Thoracic aorta (tissue), 2 donors: Measurements from ENCODE around the gene MAML3. TPM values are rescaled to one million over a fixed set of nuclear protein-coding genes. Genes with fewer than 3 reads are reported as not detected.

ENCODE experiments used
- ATAC-seq: fragments of 150-250 bp; one replicate; pipeline ENCODE4 v1.8.0; 2017; ENCODE audit warnings: low read depth; ENCODE audit not compliant: insufficient number of reproducible peaks, low FRiP score
- DNase-seq: peaks from one replicate; pipeline ENCODE4 v3.0.0-alpha.2; 2020; ENCODE audit warnings: low spot score
- H3K27ac ChIP-seq, 2 donors: fragments of 200-600 bp; sonication (generic); 1 replicate in 1 of 2; 2 replicates in 1 of 2; pipeline ENCODE4 v1.5.1; 2016; ENCODE audit warnings: mild to moderate bottlenecking in 2 of 2, moderate library complexity in 2 of 2
- H3K27me3 ChIP-seq: fragments of 200-600 bp; sonication (generic); replicated peaks from 2 replicates; pipeline ENCODE4 v1.6.0; 2016; ENCODE audit warnings: mild to moderate bottlenecking; ENCODE audit not compliant: insufficient read depth
- H3K36me3 ChIP-seq: fragments of 200-600 bp; sonication (generic); one replicate; pipeline ENCODE4 v1.5.1; 2016
- H3K4me1 ChIP-seq, 2 donors: fragments of 200-600 bp; sonication (generic); 1 replicate in 1 of 2; 2 replicates in 1 of 2; pipeline versions ENCODE4 v1.5.1 to v1.6.0; 2016; ENCODE audit warnings: low read depth in 2 of 2, mild to moderate bottlenecking in 1 of 2; ENCODE audit not compliant: control insufficient read depth in 1 of 2
- H3K4me3 ChIP-seq: fragments of 200-600 bp; sonication (generic); 2 replicates; pipeline ENCODE4 v1.5.1; 2016; ENCODE audit warnings: mild to moderate bottlenecking
- H3K9me3 ChIP-seq: fragments of 200-600 bp; sonication (generic); 2 replicates; pipeline ENCODE4 v1.5.1; 2016
- CTCF ChIP-seq: fragments of 200-600 bp; sonication (generic); IDR thresholded peaks from one replicate; pipeline ENCODE4 v1.5.1; 2019; ENCODE audit warnings: antibody characterized with exemption
- total RNA-seq, 2 donors: library from RNA; depleted of rRNA; stranded (reverse); fragments of >200 nt; gene quantifications; one replicate each; pipeline versions ENCODE4 v1.1.0 to v1.2.3, GENCODE V29; 2016

MAML3 gene
- total RNA-seq, 2 donors from 2014 or later = 7.3 to 14.1 TPM

DNA sequence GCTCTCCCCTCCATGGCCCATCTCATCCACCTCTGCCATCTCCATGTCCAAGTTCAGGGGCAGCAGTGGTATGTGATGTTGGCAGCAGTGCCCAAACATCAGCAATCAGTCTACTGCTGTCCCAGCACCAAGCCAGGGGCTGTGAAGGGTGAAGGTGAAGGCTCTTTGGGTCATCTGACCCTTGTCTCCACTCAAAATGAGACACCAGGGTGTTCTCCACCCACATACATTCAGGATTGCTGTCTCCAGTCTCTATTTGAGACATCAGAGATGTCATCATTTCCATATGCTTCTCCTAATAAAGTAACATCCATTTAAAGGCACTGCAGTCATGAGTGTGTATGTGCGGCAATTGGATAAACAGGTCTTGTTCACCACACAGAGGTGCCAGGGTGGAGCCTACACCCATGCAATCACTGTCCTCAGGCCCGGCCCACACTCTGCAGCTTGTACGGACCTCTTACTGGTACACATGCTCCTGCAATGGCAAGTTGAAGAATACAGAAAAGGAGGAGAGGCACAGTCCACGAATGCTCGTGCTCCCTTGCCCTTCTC, 22.2 kb downstream of the MAML3 start:
- H3K4me1 ChIP-seq = peaks cover 0 to 11% of the 10 kb centered on the region in 2 donors
- H3K27me3 ChIP-seq = no peaks in the 10 kb centered on the region
- TF ChIP-seq CTCF = no peak
- no peak overlapping the region for H3K27ac ChIP-seq
- H3K4me3 ChIP-seq = no peak overlapping the region
- DNase-seq (no peak), ATAC-seq (no peak)
- H3K36me3 ChIP-seq = no peaks in the 10 kb centered on the region
- no peaks in the 10 kb centered on the region for H3K9me3 ChIP-seq

DNA sequence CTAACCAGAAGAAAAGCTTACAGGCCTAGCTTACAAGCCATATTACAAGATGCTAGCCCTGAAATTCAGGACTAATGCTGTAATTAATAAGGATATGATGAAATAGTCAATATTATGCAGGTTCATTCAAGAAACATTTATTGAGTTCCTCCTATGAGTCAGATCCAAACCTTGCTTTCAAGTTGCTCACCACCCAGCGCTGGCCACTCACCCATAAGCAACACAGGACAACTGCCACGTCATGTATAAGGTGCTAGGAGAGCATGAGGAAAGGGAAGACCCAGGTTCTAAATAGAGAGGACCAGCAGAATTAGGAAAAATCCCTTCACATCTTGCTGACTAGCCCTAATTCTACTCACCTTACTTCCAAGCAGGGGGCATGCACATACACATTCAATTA, 23.3 kb downstream of the MAML3 start:
- ATAC-seq (no peak), DNase-seq (no peak)
- H3K9me3 ChIP-seq = no peaks in the 10 kb centered on the region
- H3K27ac ChIP-seq = no peak overlapping the region
- peaks cover 0 to 11% of the 10 kb centered on the region in 2 donors for H3K4me1 ChIP-seq
- no peak for TF ChIP-seq CTCF
- no peak overlapping the region for H3K4me3 ChIP-seq
- no peaks in the 10 kb centered on the region for H3K36me3 ChIP-seq
- no peaks in the 10 kb centered on the region for H3K27me3 ChIP-seq

DNA sequence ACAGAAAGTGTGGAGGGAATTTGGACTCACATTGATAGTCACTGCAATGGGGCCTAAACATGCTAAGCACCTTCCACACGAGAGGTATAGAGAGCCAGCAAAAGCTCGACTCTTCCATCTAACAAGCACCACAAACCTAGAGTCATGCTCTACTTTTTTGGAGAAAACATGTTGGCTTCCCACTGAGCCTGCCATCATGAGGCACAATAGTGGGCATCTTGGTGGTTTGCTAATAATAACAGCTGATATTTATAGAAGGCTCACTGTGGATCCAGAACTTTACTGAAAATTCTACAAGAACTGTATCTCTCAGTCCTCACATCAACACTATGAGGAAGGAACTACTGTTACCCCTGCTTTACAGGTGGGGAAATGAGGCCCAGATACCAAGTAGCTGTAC, 26.6 kb downstream of the MAML3 start:
- Histone ChIP-seq H3K27ac (no peak overlapping the region), H3K36me3 (no peaks in the 10 kb centered on the region), H3K9me3 (no peaks in the 10 kb centered on the region), H3K4me3 (no peak overlapping the region), H3K4me1 (peaks cover 0 to 11% of the 10 kb centered on the region in 2 donors), H3K27me3 (no peaks in the 10 kb centered on the region)
- ATAC-seq (no peak), DNase-seq (no peak)
- TF ChIP-seq CTCF = no peak

- no peak for ATAC-seq
- TF ChIP-seq CTCF = no peak
- no peak for DNase-seq
- Histone ChIP-seq H3K27me3 (no peaks in the 10 kb centered on the region), H3K4me3 (no peak overlapping the region), H3K36me3 (no peaks in the 10 kb centered on the region), H3K27ac (no peak overlapping the region), H3K4me1 (peaks cover 0 to 11% of the 10 kb centered on the region in 2 donors), H3K9me3 (no peaks in the 10 kb centered on the region)
These were observed 27.7 kb downstream of the MAML3 start for GRCh38 chr4:140126261-140126660.

DNA sequence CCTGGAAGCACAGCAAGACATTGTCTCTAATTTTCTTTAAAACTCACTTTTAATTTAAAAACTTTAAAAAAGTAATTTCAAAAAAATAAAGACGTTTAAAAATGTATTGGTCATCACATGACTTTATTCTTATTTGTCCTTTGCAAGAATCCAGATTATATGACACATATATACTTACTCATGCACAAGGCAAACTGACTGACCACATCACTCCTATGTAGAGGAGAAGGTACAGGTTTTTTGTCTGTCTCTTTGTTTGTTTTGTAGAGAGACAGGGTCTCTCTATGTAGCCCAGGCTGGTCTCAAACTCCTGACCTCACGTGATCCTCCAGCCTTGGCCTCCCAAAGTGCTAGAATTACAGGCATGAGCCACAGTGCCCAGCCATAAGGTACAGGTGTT, 28.6 kb downstream of the MAML3 start:
- H3K4me3 ChIP-seq = no peak overlapping the region
- H3K36me3 ChIP-seq = no peaks in the 10 kb centered on the region
- no peak for DNase-seq
- no peaks in the 10 kb centered on the region for H3K27me3 ChIP-seq
- TF ChIP-seq CTCF = no peak
- peaks cover 0 to 11% of the 10 kb centered on the region in 2 donors for H3K4me1 ChIP-seq
- ATAC-seq = no peak
- no peaks in the 10 kb centered on the region for H3K9me3 ChIP-seq
- H3K27ac ChIP-seq = no peak overlapping the region
